Medulla oblongata (tissue), 1 donor: Measurements from ENCODE around the gene LSM10.

ENCODE experiments used
- DNase-seq: peaks from one replicate; pipeline ENCODE4 v3.0.0-alpha.2; 2015; ENCODE audit errors: extremely low spot score

LSM10 gene

DNA sequence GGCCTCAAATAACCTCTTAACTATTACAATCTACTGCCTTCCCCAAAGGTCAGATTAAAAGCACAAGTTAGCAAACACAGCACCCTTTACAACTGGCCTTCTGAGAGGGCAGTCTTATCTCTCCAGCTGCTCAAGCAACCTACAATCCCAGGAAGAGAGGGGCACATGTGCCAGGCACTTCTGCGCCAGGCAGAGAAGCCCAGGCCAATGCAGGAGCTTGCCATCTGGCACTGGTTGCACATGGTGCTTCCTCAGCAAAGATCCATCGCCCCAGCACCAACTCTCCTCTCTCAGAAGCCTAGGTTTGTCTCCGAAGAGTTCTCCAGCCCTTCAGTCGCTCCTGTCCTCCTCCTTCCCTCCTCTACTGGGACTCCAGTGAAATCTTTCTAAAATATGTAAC lies 14.5 kb downstream of the LSM10 start:
- DNase-seq, result no peak

DNA sequence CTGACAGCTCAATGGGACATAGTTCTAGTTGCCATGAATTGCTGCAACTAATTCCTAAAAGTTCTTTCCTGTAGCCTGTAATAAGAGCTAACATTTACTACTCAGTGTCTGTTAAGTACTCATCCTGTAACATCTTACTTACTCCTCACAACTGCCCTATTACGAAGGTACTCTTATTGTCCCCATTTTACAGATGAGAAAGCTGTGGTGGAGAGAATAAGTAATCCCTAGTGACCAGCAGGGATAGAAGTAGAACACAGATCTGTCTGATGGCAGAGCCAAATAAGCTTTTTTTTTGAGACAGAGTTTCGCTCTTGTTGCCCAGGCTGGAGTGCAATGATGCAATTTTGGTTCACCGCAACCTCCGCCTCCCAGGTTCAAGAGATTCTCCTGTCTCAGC lies 15.0 kb downstream of the LSM10 start:
- no peak for DNase-seq

DNA sequence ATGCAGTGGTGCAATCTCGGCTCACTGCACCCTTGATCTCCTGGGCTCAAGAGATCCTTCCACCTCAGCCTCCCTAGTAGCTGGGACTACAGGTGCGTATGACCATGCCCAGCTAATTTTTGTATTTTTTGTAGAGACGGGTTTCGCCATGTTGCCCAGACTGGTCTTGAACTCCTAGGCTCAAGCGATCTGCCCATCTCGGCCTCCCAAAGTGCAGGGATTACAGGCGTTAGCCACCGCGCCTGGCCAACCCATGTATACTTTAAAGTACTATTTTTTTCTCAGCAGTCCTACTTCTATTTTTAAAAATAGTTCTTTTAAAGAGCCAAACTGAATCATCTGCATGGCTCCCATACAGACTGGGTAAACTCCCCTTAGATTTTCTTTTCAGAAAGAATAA lies 15.5 kb downstream of the LSM10 start:
- DNase-seq, result no peak

DNA sequence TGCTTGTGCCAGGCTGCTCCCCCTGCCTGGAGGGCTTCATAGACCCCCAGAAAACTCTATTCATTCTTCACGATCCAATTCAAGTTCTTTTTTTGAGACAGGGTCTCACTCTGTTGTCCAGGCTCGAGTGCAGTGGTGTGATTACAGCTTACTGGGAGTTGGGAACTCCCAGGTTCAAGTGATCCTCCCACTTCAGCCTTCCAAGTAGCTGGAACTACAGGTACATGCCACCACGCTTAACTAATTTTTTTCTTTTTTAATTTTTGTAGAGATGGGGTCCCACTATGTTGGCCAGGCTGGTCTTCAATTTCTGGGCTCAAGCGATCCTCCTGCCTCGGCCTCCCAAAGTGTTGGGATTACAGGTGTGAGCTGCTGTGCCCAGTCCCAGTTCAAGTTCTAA lies 16.3 kb downstream of the LSM10 start:
- DNase-seq, result no peak

DNA sequence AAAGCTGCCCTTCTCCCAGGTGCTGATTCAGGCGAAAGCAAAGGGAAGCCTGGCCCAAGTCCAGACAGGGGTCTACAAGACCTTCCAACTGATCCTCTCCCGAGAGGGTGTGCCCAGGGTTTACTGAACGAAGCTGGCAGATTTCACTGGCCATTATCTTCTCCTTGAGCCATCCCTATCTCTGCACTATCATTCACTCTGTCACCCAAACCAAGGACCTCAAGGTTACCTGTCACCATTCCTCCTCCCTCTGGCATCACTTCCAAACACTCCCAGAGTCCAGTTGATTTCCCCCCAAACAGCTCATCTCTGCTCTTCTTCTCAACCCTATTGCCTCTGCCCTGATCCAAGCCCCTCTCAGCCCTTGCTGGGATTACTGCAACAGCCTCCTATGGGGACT lies 16.9 kb downstream of the LSM10 start:
- DNase-seq, result no peak

DNA sequence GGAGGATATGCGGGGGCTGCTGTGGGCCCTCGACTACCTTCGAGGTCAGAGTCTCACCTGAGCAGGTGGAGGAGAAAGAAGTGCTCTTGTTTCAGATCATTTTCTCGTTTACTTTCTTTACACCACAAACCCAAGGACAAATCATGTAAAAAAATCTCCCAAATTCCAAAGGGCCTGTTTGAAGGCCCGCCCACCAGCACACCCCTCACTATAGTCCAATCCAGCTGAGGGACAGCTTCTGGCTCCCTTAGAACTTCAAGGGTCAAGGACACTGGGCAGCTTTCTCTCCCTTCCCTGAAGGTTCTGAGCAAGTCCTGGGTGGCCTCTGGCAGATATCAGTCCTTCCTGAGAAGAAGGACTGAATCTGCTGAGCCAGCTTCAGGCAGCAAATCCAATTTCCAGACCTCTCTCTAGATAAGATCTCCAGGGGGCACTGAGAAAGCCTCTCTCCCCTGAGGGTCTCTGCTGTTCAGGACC lies 17.5 kb downstream of the LSM10 start:
- DNase-seq, result no peak

DNA sequence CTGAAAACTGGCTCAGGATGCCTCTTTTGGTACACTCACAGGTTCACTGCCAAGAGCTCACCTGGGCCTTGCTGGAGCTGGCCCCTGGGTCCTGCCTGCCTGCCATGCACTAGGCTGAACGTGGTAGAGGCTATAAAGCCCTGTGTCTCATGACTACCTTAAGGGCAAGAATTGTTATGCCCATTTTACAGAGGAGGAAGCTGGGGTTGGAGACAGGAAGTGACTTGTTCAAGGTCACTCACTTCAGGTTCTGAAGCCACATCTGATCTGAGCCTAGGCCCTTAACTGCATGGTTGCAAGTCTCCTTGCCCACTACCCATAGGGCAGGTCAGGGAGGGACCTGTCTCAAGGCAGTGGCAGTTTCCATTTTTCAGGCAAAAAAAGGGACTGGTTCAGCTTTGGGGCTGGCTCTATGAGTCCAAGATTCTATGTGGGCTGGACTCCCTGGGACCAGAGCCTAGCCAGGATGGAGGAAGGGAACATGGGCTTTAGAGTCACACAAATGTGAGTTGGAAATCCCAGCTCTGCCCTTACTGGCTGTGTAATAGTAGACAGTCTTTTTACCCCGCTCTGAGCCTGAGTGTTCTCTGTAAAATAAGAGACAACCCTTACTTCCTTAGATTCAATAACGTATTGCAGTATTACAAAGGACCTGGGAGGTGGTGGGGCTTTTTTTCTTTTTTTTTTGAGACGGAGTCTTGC lies 19.8 kb downstream of the LSM10 start:
- no peak for DNase-seq

DNA sequence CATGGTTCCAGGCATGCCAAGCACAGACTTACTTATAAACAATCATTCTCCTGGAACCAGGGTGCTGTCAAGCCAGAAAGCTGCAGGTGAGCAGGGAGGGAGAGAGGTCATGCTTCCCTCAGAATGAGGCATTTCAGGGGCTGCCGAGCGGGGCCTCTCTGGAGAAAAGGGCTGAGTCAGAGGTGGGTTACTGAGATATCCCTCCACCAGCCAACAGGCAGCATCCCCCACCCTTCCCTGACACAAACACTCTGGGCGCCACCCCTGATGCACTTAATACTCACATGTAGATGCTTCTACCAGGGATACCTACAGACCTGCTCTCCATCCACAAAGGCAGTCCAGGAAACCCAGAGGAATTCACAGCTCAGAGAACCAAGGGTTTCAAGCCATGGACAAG lies 25.1 kb downstream of the LSM10 start:
- no peak for DNase-seq

DNA sequence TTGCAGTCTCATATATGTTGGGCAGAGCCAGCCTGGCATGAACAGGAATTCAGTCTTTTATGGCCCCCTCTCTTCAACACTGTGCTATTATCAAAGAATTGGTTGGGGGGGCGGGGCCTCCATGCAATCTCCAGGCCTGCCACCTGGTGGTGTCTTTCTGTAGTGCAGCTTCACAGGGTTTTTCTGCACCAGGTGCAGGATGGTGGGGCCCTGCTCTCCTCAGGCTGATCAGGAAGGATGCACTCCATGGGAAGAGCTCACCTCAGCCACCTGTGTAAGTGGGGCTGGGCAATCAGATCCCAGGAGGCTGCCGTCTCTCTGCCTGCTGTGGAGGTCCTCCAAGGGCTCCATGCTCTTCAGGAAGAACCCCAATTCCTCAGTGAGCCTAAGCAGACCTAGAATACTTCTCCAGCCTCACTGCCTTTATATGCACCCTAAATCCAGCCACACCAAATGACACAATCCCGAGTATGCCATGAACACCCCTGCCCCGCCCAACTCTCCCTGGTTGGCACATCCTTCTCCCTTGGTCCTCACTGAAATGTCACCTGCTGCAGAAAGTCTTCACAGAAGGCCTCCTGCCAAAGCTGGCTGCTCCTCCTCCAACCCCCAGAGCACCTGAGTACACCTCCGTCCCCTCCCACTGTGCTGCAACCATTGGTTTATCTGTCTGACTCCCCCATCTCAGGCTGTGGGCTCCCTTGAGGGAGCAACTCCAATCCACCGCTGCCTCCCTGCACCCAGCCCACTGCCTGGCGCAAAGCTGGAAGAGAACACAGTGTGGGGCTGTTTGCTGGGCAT lies 28.4 kb downstream of the LSM10 start:
- peak; percentile 79 for DNase-seq

DNA sequence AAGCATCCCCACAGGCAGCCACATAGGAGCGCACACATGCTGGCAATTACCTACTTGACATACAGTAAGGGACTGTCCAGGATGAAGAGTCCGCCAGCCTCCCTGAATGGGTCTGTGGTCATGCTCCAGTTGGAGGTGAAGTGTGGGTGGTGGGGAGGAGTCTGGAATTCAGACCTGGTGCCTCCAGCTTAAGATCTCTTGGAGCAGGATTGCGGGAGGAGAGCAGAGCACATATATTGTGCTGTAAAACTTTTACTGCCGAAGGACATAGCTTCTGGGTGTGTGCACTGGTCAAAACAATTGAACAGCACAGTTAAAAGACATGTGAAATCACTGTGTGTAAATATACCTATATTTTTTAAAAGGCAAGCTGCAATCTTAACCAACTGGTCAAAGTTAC lies 29.9 kb downstream of the LSM10 start:
- no peak for DNase-seq

DNA sequence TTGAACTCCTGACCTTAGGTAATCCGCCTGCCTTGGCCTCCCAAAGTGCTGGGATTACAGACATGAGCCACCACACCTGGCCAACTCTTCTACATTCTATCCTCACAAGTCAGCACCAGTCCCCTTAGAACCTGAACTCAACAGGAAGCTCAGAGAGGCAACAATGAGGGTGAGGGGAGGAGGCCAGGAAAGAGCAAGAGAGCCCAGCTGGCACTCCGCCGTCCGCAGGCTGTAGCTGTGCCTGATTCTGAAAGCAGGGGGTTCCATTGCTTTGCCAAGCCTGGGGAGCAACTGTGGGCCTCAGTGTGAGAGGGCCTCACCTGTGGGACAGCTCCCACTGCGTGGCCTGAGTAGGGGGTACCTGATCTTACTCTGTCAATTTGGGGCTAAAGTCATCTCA lies 30.6 kb downstream of the LSM10 start:
- DNase-seq, result no peak

DNA sequence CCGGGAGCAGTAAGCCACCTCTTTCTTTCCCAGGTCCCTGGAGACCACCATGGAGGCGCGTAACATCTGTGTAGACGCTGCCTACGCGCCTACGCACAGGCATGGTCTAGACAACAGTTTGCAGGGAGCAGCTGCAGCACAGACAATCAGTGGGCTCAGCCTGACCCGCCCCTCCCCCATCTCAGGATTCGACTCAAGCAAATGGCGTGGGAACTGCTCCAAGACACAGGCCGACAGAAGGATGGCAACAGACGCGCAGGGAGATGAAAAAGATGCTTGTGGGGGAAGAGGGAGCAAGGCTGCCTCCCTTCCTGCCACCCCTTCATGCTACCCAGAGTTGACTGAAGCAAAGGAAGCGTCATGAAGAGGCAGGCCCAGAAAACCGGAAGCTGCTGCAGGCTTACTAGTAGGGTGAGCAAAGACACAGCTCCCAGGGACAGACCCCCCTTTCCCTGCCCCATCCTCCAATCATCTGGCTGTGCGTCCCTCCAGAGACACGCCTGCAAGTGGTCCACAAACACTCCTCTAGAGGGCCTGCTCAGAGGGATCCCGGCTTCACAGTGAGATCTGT lies 31.5 kb downstream of the LSM10 start:
- DNase-seq, result peak; percentile 74

DNA sequence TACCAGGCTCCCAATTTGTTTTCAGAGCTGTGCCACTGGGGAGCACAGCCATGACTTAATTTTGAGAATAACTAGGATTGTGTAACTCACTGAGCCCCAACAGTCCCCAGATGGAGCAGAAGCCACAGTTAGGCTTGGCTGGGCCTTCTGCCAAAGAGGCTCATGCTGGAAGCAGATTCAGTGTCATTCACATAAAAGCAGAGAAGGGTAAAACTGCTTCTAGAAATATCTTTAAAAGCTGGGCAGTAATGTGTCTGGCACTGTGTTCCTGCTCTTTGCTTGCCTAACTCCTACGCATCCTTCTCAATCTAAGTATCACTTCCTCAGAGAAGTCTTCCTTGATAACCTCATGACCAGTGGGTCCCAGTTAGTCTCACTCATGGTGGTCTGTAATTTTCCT lies 32.3 kb downstream of the LSM10 start:
- peak; percentile 91 for DNase-seq

DNA sequence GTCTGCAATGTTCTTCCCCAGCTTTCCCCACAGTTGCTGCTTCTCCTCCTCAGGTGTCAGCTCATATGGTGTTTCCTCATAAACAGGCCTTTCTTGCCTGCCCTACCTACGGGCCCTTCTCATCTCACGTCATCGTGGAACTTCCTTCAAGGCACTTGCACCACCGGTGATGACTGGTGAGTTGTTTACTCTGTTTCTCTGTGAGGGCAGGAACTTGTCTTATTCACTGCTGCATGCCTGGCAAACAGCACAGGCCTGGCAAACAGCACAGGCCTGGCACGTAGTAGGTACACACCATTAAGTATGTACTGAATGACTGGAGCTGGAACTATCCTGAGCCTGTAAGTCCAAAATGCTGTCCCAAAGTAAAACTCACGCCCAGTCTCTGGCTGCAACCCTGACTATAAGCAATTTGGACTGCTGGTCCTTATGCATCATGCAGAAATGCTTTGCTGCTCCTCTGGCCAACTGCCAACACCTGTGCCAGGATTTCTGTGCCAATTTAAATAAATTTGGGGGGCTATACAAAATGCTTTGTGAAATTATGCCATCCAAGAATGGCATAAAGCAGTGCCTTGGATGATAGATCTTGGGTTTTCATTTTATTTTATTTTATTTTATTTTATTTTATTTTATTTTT lies 37.7 kb downstream of the LSM10 start:
- DNase-seq, result no peak

DNA sequence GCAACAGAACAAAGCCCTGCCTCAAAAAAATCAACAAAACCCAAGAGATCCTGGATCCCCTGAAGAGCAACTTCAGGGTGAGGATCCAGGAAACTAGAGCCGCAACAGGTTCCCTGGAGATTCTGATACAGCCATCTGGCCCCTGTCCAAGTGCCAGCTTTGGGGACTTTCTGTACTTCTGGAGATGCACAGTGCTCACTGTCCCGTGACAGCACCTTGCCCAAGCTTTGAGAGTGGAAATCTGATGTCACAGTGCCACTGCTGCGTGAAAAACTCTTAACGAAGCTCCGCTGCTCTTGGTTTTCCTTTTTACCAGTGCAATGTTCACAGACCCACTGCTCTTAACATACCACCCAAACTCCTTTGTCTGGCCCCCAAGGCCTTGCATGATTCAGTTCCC lies 38.3 kb downstream of the LSM10 start:
- DNase-seq, result no peak

DNA sequence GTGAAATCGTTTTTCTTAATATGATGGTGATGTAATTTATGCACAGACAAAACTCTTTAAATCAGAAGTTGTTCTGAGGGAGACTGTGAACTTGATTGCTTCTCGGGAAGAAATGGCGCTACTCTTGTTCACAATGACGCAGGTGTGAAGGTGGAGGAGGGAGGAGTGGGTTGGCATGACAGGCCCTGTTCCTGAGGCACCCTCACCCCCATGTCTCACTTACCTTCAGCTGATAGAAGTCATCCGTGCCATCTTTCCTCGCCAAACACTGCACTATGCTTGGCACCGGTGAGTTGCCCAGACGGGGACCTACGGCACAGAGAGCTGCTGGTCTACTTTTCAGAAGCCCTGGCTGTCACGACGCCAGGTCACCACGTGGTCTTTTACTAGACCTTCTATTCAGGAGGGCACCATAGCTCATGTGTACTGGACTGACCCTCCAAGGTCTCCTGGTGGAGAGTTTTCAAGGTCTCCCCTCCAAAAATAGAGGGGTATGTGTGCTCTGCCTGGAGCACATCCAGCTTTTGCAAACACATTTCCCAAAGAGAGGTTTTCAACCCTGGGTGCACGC lies 39.1 kb downstream of the LSM10 start:
- DNase-seq, result no peak

DNA sequence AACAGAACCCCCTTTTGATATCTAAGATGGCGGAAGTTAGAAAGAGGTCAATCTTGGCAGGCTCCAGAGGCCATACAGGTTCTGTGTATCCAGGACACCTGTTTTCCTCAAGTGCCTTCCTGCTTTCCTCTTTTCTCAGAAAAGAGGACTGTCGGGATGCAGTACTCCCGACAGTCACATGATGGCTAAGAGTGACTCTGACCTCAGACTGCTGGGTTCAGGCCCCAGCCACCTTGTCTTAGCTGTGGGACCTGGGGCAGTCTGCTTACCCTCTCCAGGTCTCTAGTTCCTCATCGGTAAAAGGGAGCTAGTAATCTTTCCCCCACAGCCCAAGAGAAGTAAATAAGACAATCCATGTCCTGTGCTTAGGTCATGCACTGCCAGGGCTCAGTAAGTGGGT lies 41.9 kb downstream of the LSM10 start:
- no peak for DNase-seq

DNA sequence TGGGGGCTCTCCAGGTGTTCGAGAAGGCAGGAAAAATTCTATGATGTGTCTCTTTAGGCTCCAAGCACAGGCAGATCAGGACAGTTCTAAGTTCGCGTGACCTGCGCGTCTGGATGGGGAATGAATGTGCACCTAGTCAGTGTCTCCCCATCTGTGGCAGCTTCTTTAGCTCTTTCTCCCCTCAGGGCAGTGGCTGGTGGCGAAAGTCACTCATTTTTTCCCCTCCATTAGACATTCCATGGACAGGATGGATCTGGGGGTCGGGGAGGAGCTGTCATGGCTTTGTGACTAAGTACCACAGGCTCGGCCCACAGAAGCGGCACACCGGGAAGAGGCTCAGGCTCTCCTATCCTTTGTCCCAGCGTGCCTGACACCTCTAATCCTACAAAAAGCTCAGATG lies 43.2 kb downstream of the LSM10 start:
- DNase-seq, result no peak

DNA sequence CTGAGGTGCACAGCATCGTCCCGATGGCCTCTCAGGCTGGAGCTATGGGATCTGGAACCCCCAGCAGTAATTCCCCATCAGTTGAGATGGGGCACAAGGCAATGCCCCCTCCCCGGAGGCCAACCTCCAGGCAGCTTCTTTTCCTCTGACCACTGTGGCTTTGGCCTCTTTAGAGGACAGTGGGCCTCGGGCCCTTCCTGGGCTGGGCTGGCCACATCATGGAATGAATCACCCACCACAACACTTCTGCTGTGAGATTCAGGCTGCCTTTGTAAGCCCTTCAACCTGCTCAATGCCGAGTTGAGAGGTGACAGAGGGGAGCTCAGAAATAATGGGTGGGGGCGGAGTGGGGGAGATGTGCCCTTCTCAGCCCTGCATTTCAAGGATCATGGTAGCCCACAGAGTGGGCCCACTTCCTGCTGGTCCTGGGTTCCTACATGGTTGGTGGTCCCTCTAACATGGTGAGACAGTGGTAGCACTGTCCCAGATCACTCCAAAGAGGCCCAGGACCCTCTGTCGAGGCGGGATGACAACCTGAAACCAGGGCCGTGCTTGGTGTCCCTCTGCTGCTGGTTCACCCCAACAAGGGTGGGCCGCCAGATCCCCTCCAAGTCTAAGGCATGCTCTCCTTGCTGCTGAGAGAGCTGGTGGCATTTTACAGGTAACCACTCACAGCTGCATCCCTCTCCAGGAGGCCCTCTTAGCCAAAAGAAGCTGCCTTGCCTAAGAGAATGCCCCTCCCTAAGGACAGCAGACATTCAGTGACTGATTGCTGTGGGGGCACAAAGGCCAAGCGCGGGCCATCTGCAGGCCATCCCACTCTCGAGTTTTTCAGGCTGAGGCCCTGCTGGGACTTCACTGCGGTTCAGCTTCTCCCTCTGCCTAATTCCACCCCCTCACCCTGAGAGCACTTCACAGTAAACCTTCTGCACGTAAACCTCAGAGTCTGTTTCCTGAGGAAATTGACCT lies 44.5 kb downstream of the LSM10 start:
- no peak for DNase-seq

DNA sequence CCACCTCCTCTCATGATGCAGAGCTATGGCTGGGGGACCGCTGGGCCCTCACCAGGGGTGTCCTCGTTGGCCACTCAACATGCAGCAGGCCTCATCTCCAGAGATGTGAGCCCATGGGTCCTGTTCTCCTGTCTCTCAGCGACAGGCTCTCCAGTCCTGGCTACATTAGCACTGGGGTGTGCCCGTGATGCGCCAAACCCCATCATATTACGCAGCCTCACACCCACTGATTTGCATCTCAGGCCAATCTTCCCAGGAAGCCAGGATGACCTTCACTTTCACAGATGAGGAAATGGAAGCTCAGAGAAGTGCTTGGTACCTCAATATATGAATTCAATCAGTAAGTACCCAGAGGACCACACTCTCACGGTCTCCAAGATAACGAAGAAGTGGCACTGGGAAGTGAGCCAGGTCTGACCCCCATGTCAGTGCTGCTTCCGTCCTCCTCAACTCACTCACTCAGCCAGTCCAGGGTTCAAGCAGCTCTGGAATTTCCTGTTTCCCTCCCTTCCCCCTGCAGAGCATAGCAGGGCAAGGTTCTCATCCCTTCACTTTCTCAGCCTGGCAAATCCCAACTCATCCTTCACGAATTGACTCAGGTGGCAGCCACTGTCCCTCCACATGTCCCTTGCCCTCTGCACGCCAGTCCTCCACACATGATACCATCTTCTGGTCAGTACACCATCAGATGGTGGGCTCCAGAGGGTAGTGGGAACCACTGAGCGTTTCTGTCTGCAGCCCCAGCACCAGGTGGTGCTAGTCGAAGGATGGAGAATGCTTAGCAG lies 45.4 kb downstream of the LSM10 start:
- DNase-seq, result no peak
